Omental fat pad (tissue), 4 donors: ENCODE data around the gene RXRG. TPM values are rescaled to one million over a fixed set of nuclear protein-coding genes. Genes with fewer than 3 reads are reported as not detected.

Experiments used
- ATAC-seq: fragments of 150-250 bp; one replicate; pipeline ENCODE4 v1.9.1; 2016; ENCODE audit warnings: mild to moderate bottlenecking, moderate library complexity; ENCODE audit not compliant: low FRiP score
- DNase-seq: peaks from one replicate; pipeline ENCODE4 v3.0.0-alpha.2; 2019; ENCODE audit warnings: low spot score
- total RNA-seq, 4 donors: library from RNA; depleted of rRNA; stranded (reverse); fragments of >200 nt; gene quantifications; one replicate each; pipeline ENCODE4 v1.1.0, GENCODE V29; 2016
- TF ChIP-seq, protein P1 (sequence below), 3 donors: fragments of 450-650 bp; IDR thresholded peaks; one replicate each; pipeline ENCODE4 v1.5.1; 2016 to 2017; ENCODE audit warnings: antibody characterized with exemption in 3 of 3, mild to moderate bottlenecking in 3 of 3, moderate library complexity in 2 of 3

RXRG gene
- total RNA-seq, 4 donors from 2014 or later: 0.63 to 7.9 (median 0.99) TPM

DNA sequence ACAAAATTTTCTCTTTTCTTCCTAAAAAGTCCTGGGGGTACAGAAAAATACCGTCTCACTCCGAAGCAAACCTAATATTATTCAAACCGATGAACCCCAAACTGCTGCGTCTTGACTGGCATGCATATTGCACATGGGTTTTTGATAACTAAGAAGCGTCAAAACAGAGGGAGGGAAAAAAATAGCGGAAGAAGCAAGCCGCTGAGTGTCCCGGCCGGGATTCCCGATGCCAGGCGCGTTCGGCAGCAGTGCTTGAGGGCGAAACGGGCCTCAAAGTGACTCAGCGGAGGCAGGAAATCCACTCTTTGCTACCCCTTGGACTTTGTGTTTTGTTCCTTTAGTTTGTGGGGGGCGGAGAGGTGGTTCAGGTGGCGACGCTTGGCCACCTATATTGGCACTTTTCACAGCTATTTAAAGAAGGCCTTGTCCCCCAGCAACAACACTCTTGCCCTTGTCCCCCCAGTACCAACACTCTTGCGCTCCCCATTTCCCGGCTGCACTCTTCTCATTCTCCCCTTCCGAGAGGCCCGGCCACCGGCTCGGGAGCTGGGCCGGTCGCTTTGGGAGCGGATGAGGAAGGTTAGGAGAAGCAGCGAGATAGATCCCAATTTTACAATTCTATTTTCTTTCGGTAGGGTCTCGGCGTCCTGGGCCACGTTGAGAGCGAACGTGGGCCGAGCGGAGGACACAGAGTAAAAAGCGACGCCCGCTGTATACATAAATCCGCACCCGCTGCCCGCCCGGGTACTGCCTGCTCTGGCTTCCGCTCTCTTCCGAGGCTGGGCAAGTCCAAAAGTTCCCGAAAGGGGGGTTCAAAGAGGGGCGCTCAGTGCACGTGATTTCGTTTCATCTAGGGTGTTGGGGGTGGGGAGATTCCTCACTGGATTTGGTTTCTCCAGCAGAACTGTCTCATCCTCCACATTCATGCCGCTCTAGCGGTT, 90.9 kb downstream of the RXRG start:
- no peak for DNase-seq
- TF ChIP-seq, protein P1, sequence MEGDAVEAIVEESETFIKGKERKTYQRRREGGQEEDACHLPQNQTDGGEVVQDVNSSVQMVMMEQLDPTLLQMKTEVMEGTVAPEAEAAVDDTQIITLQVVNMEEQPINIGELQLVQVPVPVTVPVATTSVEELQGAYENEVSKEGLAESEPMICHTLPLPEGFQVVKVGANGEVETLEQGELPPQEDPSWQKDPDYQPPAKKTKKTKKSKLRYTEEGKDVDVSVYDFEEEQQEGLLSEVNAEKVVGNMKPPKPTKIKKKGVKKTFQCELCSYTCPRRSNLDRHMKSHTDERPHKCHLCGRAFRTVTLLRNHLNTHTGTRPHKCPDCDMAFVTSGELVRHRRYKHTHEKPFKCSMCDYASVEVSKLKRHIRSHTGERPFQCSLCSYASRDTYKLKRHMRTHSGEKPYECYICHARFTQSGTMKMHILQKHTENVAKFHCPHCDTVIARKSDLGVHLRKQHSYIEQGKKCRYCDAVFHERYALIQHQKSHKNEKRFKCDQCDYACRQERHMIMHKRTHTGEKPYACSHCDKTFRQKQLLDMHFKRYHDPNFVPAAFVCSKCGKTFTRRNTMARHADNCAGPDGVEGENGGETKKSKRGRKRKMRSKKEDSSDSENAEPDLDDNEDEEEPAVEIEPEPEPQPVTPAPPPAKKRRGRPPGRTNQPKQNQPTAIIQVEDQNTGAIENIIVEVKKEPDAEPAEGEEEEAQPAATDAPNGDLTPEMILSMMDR (IDR thresholded peaks at IDR 0.05): no peak

DNA sequence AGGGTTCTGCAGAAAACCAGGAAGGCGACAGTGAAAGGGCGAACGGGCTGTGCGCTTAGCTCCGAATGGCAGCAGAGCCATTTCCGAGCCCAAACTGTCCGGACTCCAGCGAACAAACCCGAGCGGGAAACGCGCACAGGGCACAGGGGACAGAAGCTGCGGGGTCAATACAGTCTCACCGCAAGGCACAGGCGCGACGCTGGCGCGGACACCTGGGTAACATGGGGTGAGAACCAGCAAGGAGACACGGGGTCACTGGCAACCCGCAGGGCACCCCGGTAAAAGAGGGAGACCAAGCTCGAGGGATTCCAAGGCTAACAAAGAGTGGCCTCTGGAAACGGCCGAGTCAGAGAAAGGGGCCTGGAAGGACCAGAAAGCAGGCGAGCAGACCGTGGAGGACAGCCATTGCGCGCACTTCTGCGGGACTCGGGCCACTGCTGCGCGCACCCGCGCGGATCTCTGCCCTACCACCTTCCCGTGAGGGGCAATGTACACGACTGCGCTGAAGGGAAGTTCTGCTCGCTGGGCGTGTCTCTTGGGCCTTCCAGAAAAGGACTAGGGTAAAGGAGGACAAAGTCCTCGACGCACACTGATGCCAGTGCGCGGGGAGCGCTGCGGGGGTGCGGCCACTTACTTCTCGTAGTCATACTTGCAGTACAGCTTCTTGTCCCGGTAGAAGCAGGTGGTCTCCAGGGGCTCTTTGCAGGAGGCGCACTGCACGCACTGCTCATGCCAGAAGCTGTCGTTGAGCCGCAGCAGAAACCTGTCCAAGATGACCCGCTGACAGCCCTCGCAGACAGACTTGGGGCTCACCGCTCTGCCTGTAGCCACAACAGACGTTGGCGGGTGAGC, 92.3 kb downstream of the RXRG start:
- ATAC-seq (no peak), DNase-seq (no peak)
- TF ChIP-seq, protein P1 (IDR thresholded peaks at IDR 0.05): no peak

More for the DNA sequence above, 90.9 kb downstream of the RXRG start:
- no peak for ATAC-seq

DNA sequence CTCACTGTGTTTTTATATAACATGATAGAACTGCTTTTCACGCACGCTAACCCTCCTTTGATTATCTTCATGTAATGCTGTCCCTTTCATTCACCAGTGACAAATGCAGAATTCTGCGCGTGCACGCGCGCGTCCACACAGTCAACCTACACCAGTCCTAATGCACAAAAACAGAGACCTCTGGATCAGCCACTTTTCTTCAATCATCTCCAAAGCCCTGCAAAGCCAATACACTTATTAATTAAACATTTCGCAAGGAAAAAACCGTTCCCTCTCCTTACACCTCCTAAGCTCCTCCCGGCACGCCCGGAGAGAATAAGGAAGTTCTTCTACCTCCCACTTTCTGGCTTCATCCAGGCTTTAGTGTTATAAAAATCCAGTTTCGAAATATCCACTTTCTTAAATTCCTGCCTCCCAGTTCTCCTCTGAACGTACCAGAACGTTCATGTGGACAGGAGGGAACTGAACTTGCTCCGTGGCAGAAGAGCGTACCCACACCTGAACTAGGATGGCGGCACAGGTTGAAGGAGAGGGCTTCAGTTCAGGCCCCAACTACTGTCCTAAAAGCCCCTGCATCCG, 93.0 kb downstream of the RXRG start:
- DNase-seq (no peak), ATAC-seq (no peak)
- TF ChIP-seq, protein P1 (IDR thresholded peaks at IDR 0.05): no peak

Other genes with a start within 250 kb of the RXRG start
- 1 to 10 TPM in 1 of 4 donors, not detected in 3; 2.0 TPM for gene LMX1A, start 88.4 kb downstream of the RXRG start, total RNA-seq
- not detected for gene LRRC52, start 98.9 kb upstream of the RXRG start, total RNA-seq
- gene MGST3, start 186.1 kb upstream of the RXRG start, total RNA-seq: 100 to 1,000 TPM; 250 to 616 (median 291) TPM